Activated CD8-positive, alpha-beta memory T cell treated with anti-CD3 and anti-CD28 coated beads, Interleukin-2, amount 10 ng/mL, durations not matched to agents 7 days and 5 days (primary cell): ENCODE measurements around the gene ARHGAP11A. TPM values are rescaled to one million over a fixed set of nuclear protein-coding genes. Genes with fewer than 3 reads are reported as not detected.

Experiments
- ATAC-seq: fragments of 150-1000 bp; cut with Tn5 transposase; one replicate; pipeline ENCODE4 v1.10.0; 2021; ENCODE audit warnings: moderate library complexity
- CTCF ChIA-PET: fragments of 350-600 bp; sonication (Branson Sonifier 250); formaldehyde crosslinking; loops from one replicate; lab custom pipeline; 2021; ENCODE audit warnings: antibody characterized with exemption; lab: Charles Lee
- DNase-seq: peaks from one replicate; pipeline ENCODE4 v3.0.0-alpha.2; 2020
- H3K27ac Mint-ChIP-seq: one replicate; pipeline ENCODE4 v1.8.0; 2021; ENCODE audit warnings: mild to moderate bottlenecking, mixed read lengths
- H3K27me3 Mint-ChIP-seq: one replicate; pipeline ENCODE4 v1.8.0; 2021; ENCODE audit warnings: mixed read lengths
- H3K36me3 Mint-ChIP-seq: one replicate; pipeline ENCODE4 v1.8.0; 2021; ENCODE audit warnings: mild to moderate bottlenecking, mixed read lengths
- H3K4me1 Mint-ChIP-seq: one replicate; pipeline ENCODE4 v1.8.0; 2021; ENCODE audit warnings: mixed read lengths
- H3K4me3 Mint-ChIP-seq: one replicate; pipeline ENCODE4 v1.8.0; 2021; ENCODE audit warnings: mild to moderate bottlenecking, moderate library complexity, mixed read lengths
- H3K9me3 Mint-ChIP-seq: one replicate; pipeline ENCODE4 v1.8.0; 2022; ENCODE audit warnings: low read depth, mixed read lengths
- total RNA-seq, 2 experiments: library from RNA; stranded (reverse); gene quantifications; one replicate each; pipeline ENCODE4 v1.2.3, GENCODE V29; 2021

The ARHGAP11A gene
- total RNA-seq, 2 experiments from 2014 or later = 139 to 141 TPM

- H3K4me1 Mint-ChIP-seq = no peaks in the 10 kb centered on the region
- no peaks in the 10 kb centered on the region for H3K27me3 Mint-ChIP-seq
- H3K4me3 Mint-ChIP-seq = no peak overlapping the region
- CTCF ChIA-PET = interaction anchor here (0.6 kb wide), 1 partner anchor 38 kb away, joined by 3 read pairs; no protein-coding TSS in a partner anchor
- peaks cover 33% of the 10 kb centered on the region for H3K36me3 Mint-ChIP-seq
- H3K9me3 Mint-ChIP-seq = no peaks in the 10 kb centered on the region
- no peak overlapping the region for H3K27ac Mint-ChIP-seq
- DNase-seq = no peak
- no peak for ATAC-seq
These were observed 27.5 kb downstream of the ARHGAP11A start for GRCh38 chr15:32642667-32643435.

DNA sequence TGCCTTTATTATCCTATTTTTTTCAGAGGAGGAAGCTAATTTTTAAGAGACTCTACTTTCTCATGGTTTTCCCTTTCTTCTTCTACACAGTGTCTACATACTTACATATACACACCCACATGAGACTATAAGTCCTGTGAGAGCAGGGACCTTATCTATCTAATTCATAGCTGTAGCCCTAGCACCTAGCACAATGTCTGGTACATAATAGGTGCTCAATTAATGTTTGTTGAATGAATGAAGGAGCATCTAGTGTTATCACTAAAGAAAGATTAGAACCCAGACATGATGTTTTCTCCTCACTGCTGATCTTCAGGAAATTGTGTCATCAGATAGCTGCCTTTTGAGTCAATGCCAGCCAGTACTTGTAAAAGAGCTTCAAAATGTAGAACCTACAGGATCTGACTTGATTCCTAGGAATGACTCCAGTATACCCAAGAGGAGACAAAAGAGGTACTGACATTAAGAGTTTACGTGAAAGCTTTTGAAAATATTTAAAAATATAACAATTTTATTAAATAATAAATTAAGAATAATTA lies 28.7 kb downstream of the ARHGAP11A start:
- H3K36me3 Mint-ChIP-seq = peaks cover 40% of the 10 kb centered on the region
- H3K4me3 Mint-ChIP-seq = no peak overlapping the region
- H3K27ac Mint-ChIP-seq = no peak overlapping the region
- H3K4me1 Mint-ChIP-seq = no peaks in the 10 kb centered on the region
- CTCF ChIA-PET = interaction anchor here (1.1 to 1.7 kb wide), 2 partner anchors 10 to 12 kb away, joined by 3 to 8 read pairs; no protein-coding TSS in a partner anchor
- ATAC-seq (no peak), DNase-seq (no peak)
- H3K9me3 Mint-ChIP-seq = no peaks in the 10 kb centered on the region
- no peaks in the 10 kb centered on the region for H3K27me3 Mint-ChIP-seq

DNA sequence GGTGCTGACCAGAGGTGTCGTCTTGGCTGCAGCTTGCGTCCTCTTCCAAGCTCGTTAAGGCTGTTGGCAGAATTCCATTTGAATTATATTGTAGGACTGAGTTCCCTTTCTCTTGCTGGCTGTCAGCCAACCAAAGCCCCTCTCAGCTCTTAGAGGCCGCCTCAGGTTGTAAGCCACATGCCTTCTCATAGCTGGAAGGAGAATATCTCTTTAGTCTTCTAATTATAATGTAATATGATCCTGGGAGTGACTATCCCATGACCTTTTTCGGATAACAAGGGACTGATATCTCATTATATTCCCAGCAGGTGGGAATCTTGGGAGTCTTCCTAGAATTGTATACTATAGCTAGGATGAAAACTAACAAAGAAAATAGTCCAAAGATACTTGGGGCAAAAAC lies 31.0 kb downstream of the ARHGAP11A start:
- no peak overlapping the region for H3K4me3 Mint-ChIP-seq
- no peak for DNase-seq
- peaks cover 35% of the 10 kb centered on the region for H3K36me3 Mint-ChIP-seq
- no peaks in the 10 kb centered on the region for H3K4me1 Mint-ChIP-seq
- CTCF ChIA-PET = no interaction called here
- H3K27ac Mint-ChIP-seq = no peak overlapping the region
- H3K9me3 Mint-ChIP-seq = no peaks in the 10 kb centered on the region
- no peak for ATAC-seq
- no peaks in the 10 kb centered on the region for H3K27me3 Mint-ChIP-seq

DNA sequence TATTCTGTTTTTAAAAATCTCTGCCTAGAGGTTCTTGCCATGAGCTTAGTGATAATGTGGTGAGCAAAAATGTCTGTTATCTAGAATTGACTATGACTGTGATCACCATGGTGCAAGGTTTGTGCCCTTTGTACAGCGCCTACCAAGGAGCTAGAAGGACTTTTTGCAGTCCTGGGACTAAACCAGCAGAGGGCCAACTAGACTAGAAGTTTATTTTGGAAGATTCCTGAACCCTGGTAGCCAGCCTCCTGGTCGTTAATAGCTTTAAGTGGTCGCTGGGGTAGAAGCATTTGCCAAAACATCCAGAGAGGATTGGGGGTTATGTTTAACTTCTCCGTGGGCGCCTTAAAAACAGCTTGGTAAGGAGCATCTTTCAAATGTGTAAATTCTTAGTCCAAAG lies 34.0 kb downstream of the ARHGAP11A start:
- CTCF ChIA-PET = interaction anchor here (0.6 to 1.1 kb wide), 3 partner anchors 9 to 20 kb away, joined by 3 to 4 read pairs (median 3); no protein-coding TSS in a partner anchor
- Mint-ChIP-seq H3K4me3 (no peak overlapping the region), H3K27me3 (no peaks in the 10 kb centered on the region), H3K36me3 (peaks cover 30% of the 10 kb centered on the region), H3K27ac (no peak overlapping the region), H3K9me3 (no peaks in the 10 kb centered on the region), H3K4me1 (no peaks in the 10 kb centered on the region)
- ATAC-seq (no peak), DNase-seq (no peak)

DNA sequence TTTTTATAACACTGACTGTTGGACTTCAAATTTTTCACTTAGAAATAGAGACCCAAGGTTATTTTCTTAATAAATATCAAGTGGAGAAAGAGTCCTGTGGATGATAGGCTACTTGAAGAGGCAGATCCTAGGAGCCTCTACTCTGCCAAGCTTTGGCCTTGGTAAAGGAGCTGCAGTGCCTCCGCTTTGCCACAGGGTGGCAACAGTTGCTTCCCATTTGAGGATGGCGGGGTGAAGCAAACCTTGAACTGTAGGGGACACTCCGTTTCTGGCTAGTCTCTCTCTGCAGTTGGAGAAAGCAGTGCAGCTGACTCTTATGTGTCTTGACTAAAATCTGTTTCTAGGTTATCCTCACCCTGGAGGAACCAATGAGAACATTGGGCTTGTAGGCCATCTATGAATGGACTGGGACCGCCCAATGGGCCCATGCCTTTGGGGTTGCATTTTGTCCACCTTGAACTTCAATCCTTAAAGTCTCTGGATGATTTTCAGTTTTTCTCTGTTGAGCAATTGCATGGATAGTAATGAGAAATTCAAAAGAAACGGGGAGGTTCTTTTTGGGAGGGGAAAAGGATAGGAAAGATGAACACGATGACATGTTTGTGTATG lies 36.0 kb downstream of the ARHGAP11A start:
- no peak overlapping the region for H3K4me3 Mint-ChIP-seq
- DNase-seq (peak; percentile 66), ATAC-seq (peak; percentile 71)
- no peaks in the 10 kb centered on the region for H3K27me3 Mint-ChIP-seq
- H3K36me3 Mint-ChIP-seq = peaks cover 33% of the 10 kb centered on the region
- no peak overlapping the region for H3K27ac Mint-ChIP-seq
- no peaks in the 10 kb centered on the region for H3K9me3 Mint-ChIP-seq
- CTCF ChIA-PET = interaction anchor here (0.5 to 1.9 kb wide), 9 partner anchors 8 to 342 kb away, joined by 3 to 7 read pairs (median 4); partner anchors contain the start of gene SCG5
- H3K4me1 Mint-ChIP-seq = peaks cover 2% of the 10 kb centered on the region

DNA sequence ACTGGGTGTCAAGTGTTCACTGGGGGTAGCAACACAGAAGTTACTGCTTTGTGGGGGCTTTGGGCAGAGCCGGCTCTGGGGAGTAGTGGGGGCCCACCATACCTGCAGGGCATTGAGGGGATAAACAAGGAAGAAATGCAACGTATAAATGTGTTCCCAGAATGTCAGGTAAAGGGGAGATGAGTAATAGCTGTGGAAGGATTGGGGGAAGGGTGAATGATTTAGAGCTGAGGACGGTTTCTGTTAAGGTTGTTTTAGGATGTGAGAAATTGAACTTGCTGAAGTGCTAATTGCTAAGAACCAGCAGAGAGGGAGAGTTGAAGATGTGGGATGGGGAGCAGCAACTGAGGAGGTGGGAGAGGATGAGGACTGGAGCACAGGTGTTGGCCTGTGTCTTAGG lies 36.9 kb downstream of the ARHGAP11A start:
- DNase-seq = no peak
- CTCF ChIA-PET = interaction anchor here (0.7 kb wide), 1 partner anchor 1180 kb away, joined by 3 read pairs; no protein-coding TSS in a partner anchor
- Mint-ChIP-seq H3K27me3 (no peaks in the 10 kb centered on the region), H3K27ac (no peak overlapping the region), H3K36me3 (peaks cover 36% of the 10 kb centered on the region), H3K9me3 (no peaks in the 10 kb centered on the region), H3K4me1 (peaks cover 8% of the 10 kb centered on the region), H3K4me3 (no peak overlapping the region)
- ATAC-seq = no peak

DNA sequence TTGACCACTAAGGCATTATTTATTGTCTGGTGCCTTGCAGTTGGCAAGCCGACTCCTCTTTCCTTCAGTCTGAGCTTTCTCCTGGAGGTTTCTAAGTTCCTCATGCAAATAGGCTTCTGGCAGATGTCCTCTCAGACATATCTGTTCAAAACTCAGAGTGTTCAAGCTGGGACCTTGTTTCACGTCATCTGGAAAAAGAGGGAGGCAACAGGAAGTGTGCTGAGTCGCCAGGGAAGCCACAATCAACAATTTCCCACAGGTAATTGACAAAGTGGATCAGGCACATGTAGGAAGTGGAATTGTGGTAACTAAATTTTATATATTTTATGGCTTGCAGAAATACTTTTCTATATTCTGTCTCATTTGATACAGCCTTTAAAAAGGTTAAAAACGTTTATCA lies 40.8 kb downstream of the ARHGAP11A start:
- H3K27me3 Mint-ChIP-seq = no peaks in the 10 kb centered on the region

GRCh38 chr15:32656496-32656895 lies 41.2 kb downstream of the ARHGAP11A start:
- Mint-ChIP-seq H3K4me1 (peaks cover 11% of the 10 kb centered on the region), H3K27me3 (no peaks in the 10 kb centered on the region), H3K4me3 (no peak overlapping the region), H3K27ac (no peak overlapping the region), H3K36me3 (peaks cover 25% of the 10 kb centered on the region), H3K9me3 (no peaks in the 10 kb centered on the region)
- DNase-seq (no peak), ATAC-seq (no peak)
- CTCF ChIA-PET = interaction anchor here (2.6 kb wide), 1 partner anchor 10 kb away, joined by 8 read pairs; no protein-coding TSS in a partner anchor

More for the DNA sequence above, 40.8 kb downstream of the ARHGAP11A start:
- ATAC-seq (no peak), DNase-seq (no peak)
- Mint-ChIP-seq H3K4me1 (peaks cover 11% of the 10 kb centered on the region), H3K27ac (no peak overlapping the region), H3K4me3 (no peak overlapping the region), H3K36me3 (peaks cover 25% of the 10 kb centered on the region), H3K9me3 (no peaks in the 10 kb centered on the region)
- CTCF ChIA-PET = interaction anchor here (0.7 to 2.6 kb wide), 2 partner anchors 10 to 12 kb away, joined by 3 to 8 read pairs; no protein-coding TSS in a partner anchor

- H3K4me3 Mint-ChIP-seq = no peak overlapping the region
- no peaks in the 10 kb centered on the region for H3K27me3 Mint-ChIP-seq
- H3K9me3 Mint-ChIP-seq = no peaks in the 10 kb centered on the region
- H3K27ac Mint-ChIP-seq = peak overlapping the region; percentile 0
- peaks cover 11% of the 10 kb centered on the region for H3K4me1 Mint-ChIP-seq
- CTCF ChIA-PET = interaction anchor here (1.6 to 2.6 kb wide), 2 partner anchors 9 to 339 kb away, joined by 3 to 8 read pairs; no protein-coding TSS in a partner anchor
- H3K36me3 Mint-ChIP-seq = peaks cover 22% of the 10 kb centered on the region
- no peak for DNase-seq
- ATAC-seq = peak; percentile 66
These were observed 42.0 kb downstream of the ARHGAP11A start for GRCh38 chr15:32657198-32657883.

GRCh38 chr15:32657941-32658340 lies 42.6 kb downstream of the ARHGAP11A start:
- ATAC-seq = no peak
- H3K27me3 Mint-ChIP-seq = no peaks in the 10 kb centered on the region
- no peak overlapping the region for H3K4me3 Mint-ChIP-seq
- peaks cover 15% of the 10 kb centered on the region for H3K4me1 Mint-ChIP-seq
- DNase-seq = no peak
- peaks cover 26% of the 10 kb centered on the region for H3K36me3 Mint-ChIP-seq
- no peak overlapping the region for H3K27ac Mint-ChIP-seq
- H3K9me3 Mint-ChIP-seq = no peaks in the 10 kb centered on the region
- CTCF ChIA-PET = interaction anchor here (1.0 to 2.6 kb wide), 4 partner anchors 8 to 339 kb away, joined by 3 to 8 read pairs (median 3); no protein-coding TSS in a partner anchor

DNA sequence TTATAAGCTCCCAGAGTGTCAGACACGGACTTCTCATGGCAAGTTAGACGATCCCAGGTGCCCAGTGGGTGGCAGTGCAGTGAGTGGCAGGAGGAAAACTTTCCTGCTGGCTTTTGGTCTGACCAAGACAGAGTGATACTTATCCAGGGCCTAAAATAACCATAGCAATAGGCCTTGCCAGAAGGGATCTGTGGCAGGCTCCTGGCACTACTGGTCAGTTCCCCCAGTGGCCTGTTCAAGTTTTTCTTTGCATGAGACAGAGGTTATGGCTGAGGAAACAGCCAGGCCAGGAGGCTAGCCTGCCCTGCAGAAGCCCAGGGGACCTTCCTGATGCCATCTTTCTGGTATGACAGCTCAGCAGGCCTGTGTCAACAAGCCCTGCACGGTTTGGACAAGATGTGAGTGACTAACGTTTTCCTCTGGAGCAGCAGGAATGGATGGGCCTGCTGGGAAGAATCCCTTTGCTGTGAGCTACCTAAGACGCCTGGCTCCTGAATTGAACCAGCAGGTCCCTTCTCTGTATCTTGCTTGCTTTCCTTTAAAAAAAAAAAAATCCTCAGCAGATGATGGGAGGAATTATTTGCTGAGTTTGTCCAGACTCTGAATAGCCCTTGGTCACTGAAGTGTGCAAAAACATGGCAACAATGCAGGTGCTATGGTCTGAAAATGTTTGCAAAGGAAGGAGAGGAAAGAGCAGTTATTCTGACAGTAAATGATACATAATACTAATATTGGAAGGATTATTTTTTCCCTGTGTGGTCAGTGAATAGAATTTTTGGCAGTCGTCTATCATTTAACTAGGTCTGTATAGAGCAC lies 44.2 kb downstream of the ARHGAP11A start:
- ATAC-seq = no peak
- Mint-ChIP-seq H3K4me1 (peaks cover 15% of the 10 kb centered on the region), H3K4me3 (no peak overlapping the region), H3K27me3 (no peaks in the 10 kb centered on the region), H3K36me3 (peaks cover 25% of the 10 kb centered on the region), H3K9me3 (no peaks in the 10 kb centered on the region), H3K27ac (no peak overlapping the region)
- CTCF ChIA-PET = interaction anchor here (1.1 to 1.6 kb wide), 3 partner anchors 9 to 337 kb away, joined by 3 to 4 read pairs (median 4); no protein-coding TSS in a partner anchor
- DNase-seq = no peak

- Mint-ChIP-seq H3K27me3 (no peaks in the 10 kb centered on the region), H3K4me1 (peaks cover 4% of the 10 kb centered on the region), H3K27ac (no peak overlapping the region), H3K4me3 (no peak overlapping the region), H3K36me3 (peaks cover 8% of the 10 kb centered on the region), H3K9me3 (no peaks in the 10 kb centered on the region)
- CTCF ChIA-PET = interaction anchor here (0.9 to 2.5 kb wide), 2 partner anchors 10 to 19 kb away, joined by 3 to 7 read pairs; no protein-coding TSS in a partner anchor
- no peak for DNase-seq
- no peak for ATAC-seq
These were observed 48.4 kb downstream of the ARHGAP11A start for GRCh38 chr15:32663671-32664070.
